T47D (cell line): ENCODE measurements around the gene POLR2J.
A peak's percentile ranks its signal among the peaks of the same experiment; 100 is the strongest.
"Not testable (repeated sequence)": the region's sequence is repeated elsewhere in the genome, so short reads cannot be mapped to it uniquely, and the experiment has no call there.

ENCODE experiments used
- DNase-seq, 2 experiments: peaks; one replicate each; pipeline versions ENCODE4 v3.0.0 to v3.0.0-alpha.2; 2011 to 2012; ENCODE audit warnings: low read depth in 1 of 2, low spot score in 1 of 2
- in situ Hi-C: cut with HindIII; loops from 2 replicates; pipeline ENCODE4 v1.10.0; 2016; ENCODE audit warnings: low sequenced_read_pairs, low pct_unique_long_range_greater_than_20kb

POLR2J gene

DNA sequence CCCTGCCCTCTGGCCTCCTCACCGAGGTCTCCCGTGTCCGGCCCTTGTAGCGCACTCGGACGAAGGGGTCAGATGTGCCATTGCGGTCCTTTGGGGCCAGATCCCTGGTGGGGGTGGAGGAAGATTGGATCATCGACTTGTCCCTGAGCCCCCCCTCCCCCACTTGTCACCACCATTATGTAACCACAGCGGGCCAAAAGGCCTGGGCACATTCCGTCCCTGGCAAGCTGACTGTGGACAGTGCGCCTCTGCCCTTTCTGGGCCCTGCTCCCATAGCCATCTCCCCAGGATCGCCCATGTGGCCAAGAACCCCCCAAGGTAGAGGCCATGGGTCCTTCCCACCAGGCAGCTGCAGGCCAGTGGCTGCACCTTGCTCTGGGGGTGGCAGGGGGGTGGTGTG lies 24.4 kb upstream of the POLR2J start:
- in situ Hi-C loops, DNase-seq: not testable (repeated sequence)

DNA sequence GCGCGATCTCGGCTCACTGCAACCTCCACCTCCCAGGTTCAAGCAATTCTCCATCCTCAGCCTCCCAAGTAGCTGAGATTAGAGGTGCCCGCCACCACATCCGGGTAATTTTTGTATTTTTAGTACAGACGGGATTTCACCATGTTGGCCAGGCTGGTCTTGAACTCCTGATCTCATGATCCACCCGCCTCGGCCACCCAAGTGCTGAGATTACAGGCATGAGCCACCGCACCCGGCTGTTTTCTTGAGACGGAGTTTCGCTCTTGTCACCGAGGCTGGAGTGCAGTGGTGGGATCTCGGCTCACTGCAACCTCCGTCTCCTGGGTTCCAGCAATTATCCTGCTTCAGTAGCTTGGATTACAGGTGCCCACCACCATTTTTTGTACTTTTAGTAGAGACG lies 19.6 kb upstream of the POLR2J start:
- in situ Hi-C loops = not testable (repeated sequence)

DNA sequence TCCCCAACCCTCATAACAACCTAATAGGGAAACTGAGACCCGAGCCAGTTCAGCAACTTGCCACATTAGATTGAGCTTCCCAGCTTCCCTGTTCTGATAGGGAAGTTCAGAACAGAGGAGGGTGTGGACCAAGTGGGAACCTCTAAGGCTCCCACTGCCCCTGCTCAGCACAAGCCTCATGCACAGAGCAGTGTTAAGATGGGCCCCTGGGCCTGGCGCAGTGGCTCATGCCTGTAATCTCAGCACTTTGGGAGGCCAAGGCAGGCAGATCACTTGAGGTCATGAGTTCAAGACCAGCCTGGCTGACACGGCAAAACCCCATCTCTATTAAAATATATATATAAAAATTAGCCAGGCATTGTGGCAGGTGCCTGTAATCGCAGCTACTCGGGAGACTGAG lies 18.6 kb upstream of the POLR2J start:
- in situ Hi-C loops, DNase-seq: not testable (repeated sequence)

More for the DNA sequence above, 19.6 kb upstream of the POLR2J start:
- DNase-seq = not testable (repeated sequence)

DNA sequence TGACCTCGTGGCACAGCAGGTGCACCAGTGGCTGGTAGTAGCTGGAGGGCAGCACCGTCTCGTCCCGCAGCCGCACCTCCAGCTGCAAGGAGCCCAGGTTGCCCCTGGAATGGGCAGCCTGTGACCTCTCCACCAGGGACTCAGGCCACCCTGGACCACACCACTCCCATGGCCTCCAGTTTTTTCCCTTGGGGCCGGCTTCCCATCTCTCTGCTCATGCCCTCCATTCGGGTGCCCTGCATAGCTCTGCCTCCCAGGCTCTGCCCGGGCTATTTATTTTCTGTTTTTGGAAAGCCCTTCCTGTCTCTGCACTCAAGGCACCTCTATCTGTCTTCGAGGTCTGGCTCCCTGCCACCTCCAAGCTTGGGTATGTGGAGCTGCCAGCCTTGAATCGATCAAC lies 18.1 kb upstream of the POLR2J start:
- DNase-seq, in situ Hi-C loops: not testable (repeated sequence)

DNA sequence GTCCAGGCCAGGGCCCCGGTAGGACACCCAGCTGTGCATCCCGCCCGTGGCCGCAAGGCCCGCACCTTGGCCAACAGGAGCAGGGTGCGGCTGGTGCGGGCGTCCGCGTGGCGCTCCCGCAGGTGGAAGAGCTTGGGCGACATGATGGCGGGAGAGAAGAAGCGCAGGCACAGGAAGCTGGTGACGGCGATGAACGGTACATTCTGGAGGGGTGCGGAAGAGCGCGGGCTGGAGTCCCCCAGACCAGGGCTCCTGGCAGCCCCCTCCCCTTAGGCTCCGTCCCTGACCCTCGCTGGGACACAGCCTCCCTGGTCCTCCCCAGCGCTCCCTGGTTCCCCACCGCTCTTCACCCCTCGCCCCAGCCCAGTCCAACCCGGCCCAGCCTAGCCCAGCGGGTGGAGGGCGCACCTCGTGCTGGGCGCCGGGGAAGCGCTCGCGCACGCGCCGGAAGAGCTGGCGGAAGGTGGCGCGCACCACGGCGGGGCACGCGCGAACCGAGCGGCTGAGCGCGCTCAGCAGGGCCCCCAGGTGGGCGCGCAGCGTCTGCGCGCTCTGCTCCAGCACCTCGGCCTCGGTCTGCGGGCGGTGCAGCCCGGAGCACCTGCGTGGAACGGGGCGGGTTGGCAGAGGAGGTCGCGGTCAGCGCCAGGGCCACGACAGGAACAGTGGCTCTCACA lies 15.9 kb upstream of the POLR2J start:
- in situ Hi-C loops, DNase-seq: not testable (repeated sequence)

DNA sequence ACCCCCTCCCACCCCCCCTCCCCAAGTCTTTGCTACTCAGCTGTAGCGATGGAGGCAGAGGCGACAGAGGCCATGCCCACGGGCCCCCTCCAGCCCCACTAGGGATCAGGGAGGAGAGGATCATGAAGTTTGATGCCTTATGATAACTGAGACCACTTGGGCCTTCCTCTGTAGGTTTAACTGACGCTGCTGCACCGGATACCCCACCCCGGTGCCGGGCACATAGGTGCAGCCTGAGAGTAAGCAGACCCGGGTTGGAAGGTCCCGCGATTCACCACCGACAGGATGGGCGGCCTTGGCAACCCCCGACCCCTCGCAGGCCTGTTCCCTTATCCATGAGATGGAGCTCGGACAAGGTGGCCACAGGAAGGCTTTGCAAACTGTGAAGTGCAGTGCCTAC lies 15.3 kb upstream of the POLR2J start:
- DNase-seq, in situ Hi-C loops: not testable (repeated sequence)

DNA sequence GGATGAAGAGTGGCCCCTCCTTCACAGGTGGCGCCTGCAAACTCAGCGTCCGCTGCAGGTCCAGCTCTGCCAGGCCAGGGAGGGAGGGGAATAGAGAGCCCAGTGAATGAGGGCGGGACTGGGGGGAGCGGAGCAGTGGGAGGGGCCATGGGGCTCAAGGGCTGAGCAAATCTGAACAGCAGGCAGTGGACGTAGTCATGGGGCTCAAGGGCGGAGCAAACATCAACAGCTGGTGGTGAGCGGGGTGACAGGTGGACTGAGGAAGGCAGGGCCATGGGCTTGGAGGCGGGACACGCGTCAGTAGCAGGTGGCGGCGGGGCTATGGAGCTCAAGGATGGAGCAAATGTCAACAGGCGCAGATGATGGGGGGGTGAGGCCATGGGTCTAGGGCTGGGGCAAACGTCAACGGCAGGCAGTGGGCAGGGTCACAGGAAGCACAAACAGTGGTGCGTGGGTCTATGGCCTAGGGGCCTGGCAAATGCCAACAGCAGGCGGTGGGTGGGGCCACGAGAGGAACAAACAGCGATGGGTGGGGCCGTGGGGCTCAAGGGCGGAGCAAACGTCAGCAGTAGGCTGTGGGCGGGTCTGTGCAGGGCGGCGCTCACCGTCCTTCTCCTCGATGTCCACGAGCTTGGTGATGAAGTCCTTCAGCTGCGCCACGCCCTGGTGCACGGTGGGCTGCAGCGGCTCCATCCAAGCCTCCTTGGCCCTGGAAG lies 14.7 kb upstream of the POLR2J start:
- peak in 1 of 2 experiments; percentile 75 for DNase-seq
- in situ Hi-C loops = not testable (repeated sequence)

DNA sequence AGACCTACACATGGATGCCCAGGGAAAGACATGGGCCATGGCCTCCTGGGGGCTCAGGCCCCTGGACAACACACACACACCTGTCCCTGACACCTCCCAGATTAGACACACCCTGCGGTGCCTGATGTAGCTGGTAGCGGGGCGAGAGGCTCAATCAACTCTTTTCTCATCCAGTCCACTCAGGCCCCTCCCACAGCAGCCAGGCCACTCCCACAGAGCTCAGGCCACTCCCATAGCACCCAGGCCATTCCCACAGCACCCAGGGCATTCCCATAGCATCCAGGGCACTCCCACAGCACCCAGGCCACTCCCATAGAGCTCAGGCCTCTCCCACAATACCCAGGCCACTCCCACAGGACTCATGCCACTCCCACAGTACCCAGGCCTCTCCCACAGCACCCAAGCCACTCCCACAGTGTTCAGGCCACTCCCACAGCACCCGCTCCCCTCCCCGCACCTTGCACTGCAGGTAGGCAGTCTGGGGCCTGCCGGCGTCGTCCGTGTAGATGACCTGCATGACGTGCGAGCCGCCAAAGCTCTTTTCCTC lies 11.9 kb upstream of the POLR2J start:
- DNase-seq, in situ Hi-C loops: not testable (repeated sequence)

DNA sequence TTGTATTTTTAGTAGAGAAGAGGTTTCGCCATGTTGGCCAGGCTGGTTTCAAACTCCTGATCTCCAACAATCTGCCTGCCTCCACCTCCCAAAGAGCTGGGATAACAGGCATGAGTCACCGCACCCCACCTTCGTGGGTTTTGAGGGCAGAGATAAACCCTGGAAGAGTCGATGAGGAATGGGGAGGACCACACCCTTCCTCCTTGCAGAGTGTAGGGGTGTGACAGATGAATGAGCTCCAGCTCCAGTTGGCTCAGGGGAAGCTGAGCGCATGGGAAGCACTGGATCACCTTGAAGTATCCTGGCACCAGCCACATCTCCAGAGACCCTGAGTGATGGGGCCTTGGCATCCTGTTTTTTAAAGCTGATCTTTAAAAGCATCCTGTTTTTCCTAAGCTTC lies 5.6 kb upstream of the POLR2J start:
- DNase-seq, in situ Hi-C loops: not testable (repeated sequence)

DNA sequence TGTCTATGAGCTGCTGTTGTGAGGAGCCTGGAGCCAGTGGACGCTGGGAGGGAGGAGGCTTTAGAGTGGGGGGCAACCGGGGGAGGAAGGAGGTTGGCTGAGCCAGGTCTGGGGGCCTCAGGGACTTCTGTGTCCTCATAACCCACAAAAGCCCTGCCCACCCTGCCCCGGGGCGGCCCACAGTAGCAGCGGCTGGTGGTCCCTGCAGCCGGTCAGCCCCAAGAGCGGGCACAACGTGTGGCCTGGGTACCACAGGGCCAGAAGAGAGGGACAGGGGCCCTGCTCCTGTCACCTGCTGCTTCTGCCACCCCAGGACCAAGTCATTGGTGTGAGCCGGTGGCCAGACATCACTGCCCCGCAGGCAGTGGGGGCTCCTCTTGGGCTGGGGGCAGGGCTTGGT lies 3.2 kb upstream of the POLR2J start:
- DNase-seq = not testable (repeated sequence)

DNA sequence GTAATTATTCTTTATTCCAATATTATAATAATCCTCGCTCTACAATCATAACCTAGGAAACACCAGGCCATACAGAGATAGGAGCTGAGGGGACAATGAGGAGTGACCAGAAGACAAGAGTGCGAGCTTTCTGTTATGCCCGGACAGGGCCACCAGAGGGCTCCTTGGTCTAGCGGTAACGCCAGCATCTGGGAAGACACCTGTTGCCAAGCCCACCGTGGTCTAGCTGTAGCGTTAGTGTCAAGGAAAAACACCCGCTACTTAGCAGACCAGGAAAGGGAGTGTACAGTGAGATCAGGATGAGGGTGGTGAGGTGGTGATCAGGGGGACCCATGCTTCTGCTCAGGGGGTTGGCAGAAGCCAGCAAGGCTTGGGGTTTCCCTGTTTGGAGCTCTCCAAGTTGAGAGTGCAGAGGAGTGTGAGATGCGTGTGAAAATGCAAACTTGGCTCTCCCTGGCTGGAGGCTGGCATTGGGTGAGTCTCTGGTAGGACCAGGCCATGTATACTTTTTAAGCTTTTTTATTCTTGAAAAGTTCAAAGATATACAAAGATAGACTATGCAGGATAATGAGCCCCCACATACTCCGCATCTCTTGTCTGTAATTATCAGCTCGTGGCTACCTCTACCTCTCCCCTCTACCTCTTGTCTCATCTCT lies 1.4 kb upstream of the POLR2J start:
- DNase-seq, in situ Hi-C loops: not testable (repeated sequence)

More for the DNA sequence above, 3.2 kb upstream of the POLR2J start:
- in situ Hi-C loops = not testable (repeated sequence)

DNA sequence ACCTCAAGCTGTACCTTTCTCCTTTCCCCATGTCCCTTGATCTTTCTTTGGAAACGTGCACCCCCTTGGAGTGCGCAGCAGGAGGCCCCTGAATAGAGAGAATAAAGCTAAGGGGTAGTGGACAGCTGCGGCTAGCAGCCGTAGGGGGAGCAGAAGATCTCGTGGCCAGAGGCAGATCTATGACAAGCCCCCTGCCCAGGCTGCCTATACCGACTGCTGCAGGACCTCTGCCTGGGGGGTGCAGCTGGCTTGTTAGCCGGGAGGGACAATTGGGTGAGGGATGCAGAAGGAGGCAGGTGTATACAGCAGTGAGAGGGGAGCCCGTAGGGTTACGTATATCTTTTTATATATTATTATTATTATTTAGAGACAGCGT lies 475 bp upstream of the POLR2J start:
- DNase-seq, in situ Hi-C loops: not testable (repeated sequence)

DNA sequence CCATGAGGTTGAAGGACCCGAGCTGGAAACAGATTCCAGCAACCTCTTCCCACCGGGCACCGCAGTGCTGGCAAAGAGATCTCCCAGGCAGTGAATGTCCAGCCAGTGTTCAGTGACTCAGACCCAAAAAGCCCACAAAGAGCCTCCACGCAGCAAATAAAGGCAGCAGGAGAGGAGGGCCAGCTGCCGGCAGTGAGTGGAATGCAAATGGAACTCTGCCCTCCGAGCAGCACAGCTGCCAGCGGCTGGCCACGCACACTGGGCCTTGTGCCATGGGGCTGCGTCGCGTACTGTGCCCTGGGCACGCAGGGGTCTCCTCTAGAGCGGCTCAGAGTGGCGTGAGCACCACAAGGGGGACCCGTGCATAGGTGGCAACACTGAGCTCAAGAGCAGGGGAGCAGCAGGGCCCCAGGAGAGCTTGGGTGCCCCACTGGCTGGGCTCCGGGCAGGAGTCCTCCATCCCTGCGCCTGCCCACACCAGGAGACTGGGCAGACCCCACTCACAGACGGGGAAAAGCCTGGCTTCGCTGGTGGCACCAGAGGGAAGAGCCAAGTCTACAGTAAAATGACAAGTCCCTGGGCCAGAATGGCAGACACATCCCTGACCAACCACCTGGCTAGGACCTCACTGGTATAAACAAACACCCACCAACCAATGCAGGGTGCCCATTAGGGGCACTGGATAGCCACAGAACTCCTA lies 3.8 kb downstream of the POLR2J start:
- in situ Hi-C loops, DNase-seq: not testable (repeated sequence)

DNA sequence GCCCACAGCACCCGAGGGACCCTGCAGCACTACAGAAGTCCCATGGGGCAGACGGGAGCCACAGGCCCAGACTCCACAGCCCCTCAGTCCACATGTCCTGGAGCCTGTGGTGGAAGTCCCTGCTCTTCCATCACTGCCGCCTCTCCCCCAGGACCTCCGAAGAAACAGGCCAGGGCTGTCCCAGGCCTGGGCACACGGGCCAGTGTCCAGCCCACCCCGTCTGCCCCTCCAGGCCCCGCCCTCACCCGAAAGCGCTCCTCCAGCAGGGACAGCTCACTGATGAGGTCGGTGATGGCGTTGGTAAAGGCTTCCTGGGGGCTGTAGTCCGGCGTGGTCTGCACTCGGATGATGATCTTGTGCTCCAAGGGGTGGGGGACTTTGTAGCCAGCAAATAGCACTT lies 4.6 kb downstream of the POLR2J start:
- in situ Hi-C loops = not testable (repeated sequence)

More for the DNA sequence above, 4.6 kb downstream of the POLR2J start:
- DNase-seq = not testable (repeated sequence)
